Astrocyte (in vitro differentiated cells and primary cell): ENCODE results near the gene FOXP3.

Experiments
- CTCF ChIP-seq: IDR thresholded peaks from 2 replicates; pipeline ENCODE4 v1.5.1; 2011; ENCODE audit warnings: low read depth, mild to moderate bottlenecking, inconsistent platforms, low read length, moderate library complexity; ENCODE audit not compliant: insufficient read depth
- EZH2 ChIP-seq: IDR thresholded peaks from 2 replicates; pipeline ENCODE4 v1.6.1; 2012; ENCODE audit warnings: mild to moderate bottlenecking, low read length, inconsistent platforms; ENCODE audit not compliant: insufficient read depth

DNA sequence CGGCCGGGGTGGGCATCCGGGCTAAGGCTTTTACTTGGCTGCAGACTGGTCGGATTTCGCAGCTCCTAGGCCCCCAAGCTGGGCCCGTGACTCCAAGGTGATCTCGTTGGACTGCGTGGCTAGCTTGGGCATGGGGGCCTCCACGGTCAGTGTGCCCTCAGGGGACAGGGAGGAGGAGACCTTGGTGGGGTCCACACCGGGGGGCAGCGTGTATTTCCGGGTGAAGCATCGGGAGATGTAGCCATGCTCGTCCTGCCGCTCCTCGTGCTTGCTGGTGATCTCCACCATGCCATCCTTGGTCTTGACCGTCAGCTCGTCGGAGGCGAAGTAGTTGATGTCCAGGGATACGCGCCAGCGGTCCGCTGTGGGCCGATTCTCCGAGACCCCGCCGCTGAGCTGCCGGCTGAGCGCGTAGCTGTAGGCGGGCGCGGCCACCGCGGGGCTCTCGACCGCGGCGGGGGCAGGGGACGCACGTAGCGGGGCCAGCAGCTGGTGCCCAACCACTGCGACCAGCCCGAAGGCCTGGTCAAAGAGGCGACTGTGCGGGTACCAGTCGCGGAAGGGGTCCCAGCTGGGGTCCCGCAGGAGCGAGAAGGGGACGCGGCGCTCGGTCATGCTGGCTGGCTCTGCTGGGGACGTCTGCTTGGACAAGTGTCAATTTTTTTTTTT is 30.5 kb downstream of the FOXP3 start:
- TF ChIP-seq CTCF (no peak), EZH2 (no peak)
